ENCODE measurements around the gene RGS9.

DNA sequence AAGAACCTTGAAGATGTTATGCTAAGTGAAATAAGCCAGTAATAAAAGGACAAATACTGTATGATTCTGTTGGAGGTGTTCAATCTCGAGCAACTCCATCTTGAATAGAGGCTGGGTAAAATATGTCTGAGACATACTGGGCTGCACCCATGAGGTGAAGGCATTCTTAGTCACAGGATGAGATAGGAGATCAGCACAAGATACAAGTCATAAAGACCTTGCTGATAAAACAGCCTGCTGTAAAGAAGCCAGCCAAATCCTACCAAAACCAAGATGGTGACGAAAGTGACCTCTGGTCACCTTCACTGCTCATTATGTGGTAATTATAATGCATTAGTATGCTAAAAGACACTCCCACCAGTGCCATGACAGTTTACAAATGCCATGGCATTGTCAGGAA, 98.1 kb downstream of the RGS9 start:
- TF ChIP-seq, protein P1, sequence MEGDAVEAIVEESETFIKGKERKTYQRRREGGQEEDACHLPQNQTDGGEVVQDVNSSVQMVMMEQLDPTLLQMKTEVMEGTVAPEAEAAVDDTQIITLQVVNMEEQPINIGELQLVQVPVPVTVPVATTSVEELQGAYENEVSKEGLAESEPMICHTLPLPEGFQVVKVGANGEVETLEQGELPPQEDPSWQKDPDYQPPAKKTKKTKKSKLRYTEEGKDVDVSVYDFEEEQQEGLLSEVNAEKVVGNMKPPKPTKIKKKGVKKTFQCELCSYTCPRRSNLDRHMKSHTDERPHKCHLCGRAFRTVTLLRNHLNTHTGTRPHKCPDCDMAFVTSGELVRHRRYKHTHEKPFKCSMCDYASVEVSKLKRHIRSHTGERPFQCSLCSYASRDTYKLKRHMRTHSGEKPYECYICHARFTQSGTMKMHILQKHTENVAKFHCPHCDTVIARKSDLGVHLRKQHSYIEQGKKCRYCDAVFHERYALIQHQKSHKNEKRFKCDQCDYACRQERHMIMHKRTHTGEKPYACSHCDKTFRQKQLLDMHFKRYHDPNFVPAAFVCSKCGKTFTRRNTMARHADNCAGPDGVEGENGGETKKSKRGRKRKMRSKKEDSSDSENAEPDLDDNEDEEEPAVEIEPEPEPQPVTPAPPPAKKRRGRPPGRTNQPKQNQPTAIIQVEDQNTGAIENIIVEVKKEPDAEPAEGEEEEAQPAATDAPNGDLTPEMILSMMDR (IDR thresholded peaks at IDR 0.05): no peak
- TF ChIP-seq POLR2A (IDR thresholded peaks at IDR 0.05): no peak

Measured in Peyer's patch (tissue), 4 donors.